Brain microvascular endothelial cell (primary cell): ENCODE results near the gene PPFIBP2.

Experiments
- DNase-seq: peaks from one replicate; pipeline ENCODE4 v3.0.0-alpha.2; 2020
- H3K27ac ChIP-seq: fragments of 250-450 bp; sonication (Bioruptor Pico); 2 replicates; pipeline ENCODE4 v1.5.1; 2020; ENCODE audit warnings: mild to moderate bottlenecking, moderate library complexity
- H3K27me3 ChIP-seq: fragments of 250-450 bp; sonication (Bioruptor Pico); replicated peaks from 2 replicates; pipeline ENCODE4 v1.5.1; 2020; ENCODE audit warnings: mild to moderate bottlenecking
- H3K36me3 ChIP-seq: fragments of 250-450 bp; sonication (Bioruptor Pico); replicated peaks from 2 replicates; pipeline ENCODE4 v1.5.1; 2020; ENCODE audit warnings: mild to moderate bottlenecking
- H3K4me3 ChIP-seq: 2 replicates; pipeline ENCODE4 v1.5.1; 2011; ENCODE audit warnings: low read depth, mild to moderate bottlenecking, control low read depth, low read length, moderate library complexity
- CTCF ChIP-seq: IDR thresholded peaks from 2 replicates; pipeline ENCODE4 v1.5.1; 2011; ENCODE audit warnings: low read depth, mild to moderate bottlenecking, moderate library complexity, low read length, control low read depth, inconsistent platforms; ENCODE audit errors: missing control alignments
- in situ Hi-C: cut with HindIII; loops from 2 replicates; pipeline ENCODE4 v1.10.0; 2017; ENCODE audit warnings: low sequenced_read_pairs, low pct_ligation_motif_present

PPFIBP2 gene

GRCh38 chr11:7640816-7641215 is 127.0 kb downstream of the PPFIBP2 start:
- in situ Hi-C loops: no loop called here
- no peak overlapping the region for H3K4me3 ChIP-seq
- DNase-seq: no peak
- no peaks in the 10 kb centered on the region for H3K36me3 ChIP-seq
- no peaks in the 10 kb centered on the region for H3K27me3 ChIP-seq
- no peak for TF ChIP-seq CTCF
- no peak overlapping the region for H3K27ac ChIP-seq

GRCh38 chr11:7642747-7643146 is 128.9 kb downstream of the PPFIBP2 start:
- H3K27ac ChIP-seq: no peak overlapping the region
- no peaks in the 10 kb centered on the region for H3K36me3 ChIP-seq
- TF ChIP-seq CTCF: no peak
- no peak for DNase-seq
- in situ Hi-C loops: no loop called here
- H3K27me3 ChIP-seq: no peaks in the 10 kb centered on the region
- H3K4me3 ChIP-seq: no peak overlapping the region

GRCh38 chr11:7643314-7643713 is 129.5 kb downstream of the PPFIBP2 start:
- Histone ChIP-seq H3K4me3 (no peak overlapping the region), H3K27ac (no peak overlapping the region), H3K27me3 (no peaks in the 10 kb centered on the region), H3K36me3 (no peaks in the 10 kb centered on the region)
- DNase-seq: no peak
- in situ Hi-C loops: no loop called here
- TF ChIP-seq CTCF: no peak

- Histone ChIP-seq H3K27ac (no peak overlapping the region), H3K36me3 (no peaks in the 10 kb centered on the region), H3K27me3 (no peaks in the 10 kb centered on the region), H3K4me3 (no peak overlapping the region)
- in situ Hi-C loops: no loop called here
- no peak for DNase-seq
- TF ChIP-seq CTCF: no peak
Observed at GRCh38 chr11:7645206-7645605, 131.4 kb downstream of the PPFIBP2 start.

GRCh38 chr11:7646866-7647265 is 133.1 kb downstream of the PPFIBP2 start:
- no peak overlapping the region for H3K4me3 ChIP-seq
- H3K27ac ChIP-seq: no peak overlapping the region
- H3K27me3 ChIP-seq: no peaks in the 10 kb centered on the region
- H3K36me3 ChIP-seq: no peaks in the 10 kb centered on the region
- in situ Hi-C loops: no loop called here
- no peak for DNase-seq
- no peak for TF ChIP-seq CTCF

GRCh38 chr11:7648264-7648663 is 134.5 kb downstream of the PPFIBP2 start:
- Histone ChIP-seq H3K4me3 (no peak overlapping the region), H3K36me3 (no peaks in the 10 kb centered on the region), H3K27ac (no peak overlapping the region), H3K27me3 (no peaks in the 10 kb centered on the region)
- in situ Hi-C loops: no loop called here
- DNase-seq: no peak
- no peak for TF ChIP-seq CTCF
